Activated CD8-positive, alpha-beta memory T cell treated with anti-CD3 and anti-CD28 coated beads, Interleukin-2, amount 10 ng/mL, durations not matched to agents 7 days and 5 days (primary cell): ENCODE measurements around the gene TAPBPL. TPM values are rescaled to one million over a fixed set of nuclear protein-coding genes. Genes with fewer than 3 reads are reported as not detected.
A peak's percentile ranks its signal among the peaks of the same experiment; 100 is the strongest.
"Not testable (repeated sequence)": the region's sequence is repeated elsewhere in the genome, so short reads cannot be mapped to it uniquely, and the experiment has no call there.

Source experiments
- ATAC-seq: fragments of 150-1000 bp; cut with Tn5 transposase; one replicate; pipeline ENCODE4 v1.10.0; 2021; ENCODE audit warnings: moderate library complexity
- CTCF ChIA-PET: fragments of 350-600 bp; sonication (Branson Sonifier 250); formaldehyde crosslinking; loops from one replicate; lab custom pipeline; 2021; ENCODE audit warnings: antibody characterized with exemption; lab: Charles Lee
- DNase-seq: peaks from one replicate; pipeline ENCODE4 v3.0.0-alpha.2; 2020
- H3K27ac Mint-ChIP-seq: one replicate; pipeline ENCODE4 v1.8.0; 2021; ENCODE audit warnings: mild to moderate bottlenecking, mixed read lengths
- H3K27me3 Mint-ChIP-seq: one replicate; pipeline ENCODE4 v1.8.0; 2021; ENCODE audit warnings: mixed read lengths
- H3K36me3 Mint-ChIP-seq: one replicate; pipeline ENCODE4 v1.8.0; 2021; ENCODE audit warnings: mild to moderate bottlenecking, mixed read lengths
- H3K4me1 Mint-ChIP-seq: one replicate; pipeline ENCODE4 v1.8.0; 2021; ENCODE audit warnings: mixed read lengths
- H3K4me3 Mint-ChIP-seq: one replicate; pipeline ENCODE4 v1.8.0; 2021; ENCODE audit warnings: mild to moderate bottlenecking, moderate library complexity, mixed read lengths
- H3K9me3 Mint-ChIP-seq: one replicate; pipeline ENCODE4 v1.8.0; 2022; ENCODE audit warnings: low read depth, mixed read lengths
- total RNA-seq, 2 experiments: library from RNA; stranded (reverse); gene quantifications; one replicate each; pipeline ENCODE4 v1.2.3, GENCODE V29; 2021

TAPBPL gene
- total RNA-seq, 2 experiments from 2014 or later = 49.1 to 53.0 TPM

DNA sequence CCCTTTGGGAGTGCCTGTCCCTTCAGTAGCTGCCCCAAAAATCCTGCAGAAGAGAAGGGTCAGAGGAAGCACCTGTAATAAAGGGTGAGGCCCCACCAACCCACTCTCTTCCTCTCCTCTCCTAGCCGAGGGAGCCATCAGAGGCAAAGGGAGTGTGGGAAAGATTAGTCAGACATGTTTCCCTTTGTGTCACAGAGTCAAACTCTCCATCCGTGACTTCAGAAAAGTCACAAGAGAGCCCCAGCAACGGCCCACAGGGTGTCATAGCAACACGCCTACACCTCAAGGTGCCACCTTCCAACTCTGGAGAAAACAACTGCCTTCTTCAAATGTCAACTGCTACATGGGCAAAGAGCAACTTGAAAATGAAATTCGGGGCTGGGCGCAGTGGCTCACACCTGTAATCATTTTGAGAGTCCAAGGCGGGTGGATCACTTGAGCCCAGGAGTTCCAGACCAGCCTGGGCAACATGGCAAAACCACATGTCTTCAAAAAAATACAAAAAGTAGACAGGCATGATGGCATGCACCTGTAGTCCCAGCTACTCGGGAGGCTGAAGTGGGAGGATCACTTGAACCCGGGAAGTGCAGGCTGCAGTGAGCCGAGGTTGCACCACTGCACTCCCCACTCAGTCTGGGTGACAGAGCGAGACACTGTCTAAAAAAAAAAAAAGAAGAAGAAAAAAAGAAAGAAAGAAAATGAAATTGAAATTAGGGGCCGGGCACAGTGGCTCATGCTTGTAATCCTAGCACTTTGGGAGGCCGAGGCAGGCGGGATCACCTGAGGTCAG lies 24.8 kb upstream of the TAPBPL start:
- no peaks in the 10 kb centered on the region for H3K9me3 Mint-ChIP-seq
- no peaks in the 10 kb centered on the region for H3K27me3 Mint-ChIP-seq
- peaks cover 66% of the 10 kb centered on the region for H3K4me1 Mint-ChIP-seq
- H3K4me3 Mint-ChIP-seq = peak overlapping the region; percentile 56
- H3K27ac Mint-ChIP-seq = peak overlapping the region; percentile 92
- peak; percentile 75 for ATAC-seq
- peak; percentile 92 for DNase-seq
- CTCF ChIA-PET = interaction anchor here (0.7 to 8.1 kb wide), 9 partner anchors 12 to 111 kb away, joined by 3 to 171 read pairs (median 6); partner anchors contain the start of genes GAPDH and VAMP1
- no peaks in the 10 kb centered on the region for H3K36me3 Mint-ChIP-seq

DNA sequence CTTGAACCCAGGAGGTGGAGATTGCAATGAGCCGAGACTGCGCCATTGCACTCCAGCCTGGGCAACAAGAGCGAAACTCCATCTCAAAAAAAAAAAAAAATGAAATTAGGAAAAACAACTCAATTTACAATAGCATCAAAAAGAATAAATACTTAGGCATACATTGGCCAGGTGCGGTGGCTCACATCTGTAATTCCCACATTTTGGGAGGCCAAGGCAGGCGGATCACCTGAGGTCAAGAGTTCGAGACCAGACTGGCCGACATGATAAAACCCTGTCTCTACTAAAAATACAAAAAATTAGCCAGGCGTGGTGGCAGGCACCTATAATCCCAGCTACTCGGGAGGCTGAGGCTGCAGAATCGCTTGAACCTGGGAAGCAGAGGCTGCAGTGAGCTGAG lies 24.0 kb upstream of the TAPBPL start:
- H3K36me3 Mint-ChIP-seq, DNase-seq, H3K9me3 Mint-ChIP-seq, H3K27me3 Mint-ChIP-seq, ATAC-seq: not testable (repeated sequence)
- Mint-ChIP-seq H3K27ac (peak overlapping the region; percentile 92), H3K4me1 (peaks cover 69% of the 10 kb centered on the region), H3K4me3 (peak overlapping the region; percentile 56)
- CTCF ChIA-PET = interaction anchor here (0.9 to 8.1 kb wide), 6 partner anchors 11 to 110 kb away, joined by 4 to 171 read pairs (median 23); partner anchors contain the start of genes GAPDH and VAMP1

DNA sequence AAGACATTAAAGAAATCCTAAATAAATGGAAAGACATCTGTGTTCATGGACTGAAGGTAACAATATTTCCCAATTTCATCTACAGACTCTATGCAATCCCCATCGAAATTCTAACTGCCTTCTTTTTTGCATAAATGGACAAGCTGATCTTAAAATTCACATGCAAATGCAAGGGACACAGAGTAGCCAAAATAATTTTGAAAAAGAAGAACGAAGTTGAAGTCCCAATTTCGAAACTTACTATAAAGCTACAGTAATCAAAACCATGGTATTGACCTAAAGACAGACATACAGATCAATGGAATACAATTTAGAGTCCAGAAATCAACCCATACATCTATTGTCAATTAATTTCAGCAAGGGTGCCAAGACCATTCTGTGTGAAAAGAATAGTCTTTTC lies 23.5 kb upstream of the TAPBPL start:
- ATAC-seq = no peak
- H3K36me3 Mint-ChIP-seq = no peaks in the 10 kb centered on the region
- DNase-seq = no peak
- CTCF ChIA-PET = interaction anchor here (0.9 to 8.1 kb wide), 4 partner anchors 23 to 109 kb away, joined by 3 to 171 read pairs (median 38); partner anchors contain the start of genes GAPDH and TAPBPL
- no peaks in the 10 kb centered on the region for H3K27me3 Mint-ChIP-seq
- H3K9me3 Mint-ChIP-seq = no peaks in the 10 kb centered on the region
- H3K27ac Mint-ChIP-seq = peak overlapping the region; percentile 92
- H3K4me1 Mint-ChIP-seq = peaks cover 70% of the 10 kb centered on the region
- H3K4me3 Mint-ChIP-seq = no peak overlapping the region

DNA sequence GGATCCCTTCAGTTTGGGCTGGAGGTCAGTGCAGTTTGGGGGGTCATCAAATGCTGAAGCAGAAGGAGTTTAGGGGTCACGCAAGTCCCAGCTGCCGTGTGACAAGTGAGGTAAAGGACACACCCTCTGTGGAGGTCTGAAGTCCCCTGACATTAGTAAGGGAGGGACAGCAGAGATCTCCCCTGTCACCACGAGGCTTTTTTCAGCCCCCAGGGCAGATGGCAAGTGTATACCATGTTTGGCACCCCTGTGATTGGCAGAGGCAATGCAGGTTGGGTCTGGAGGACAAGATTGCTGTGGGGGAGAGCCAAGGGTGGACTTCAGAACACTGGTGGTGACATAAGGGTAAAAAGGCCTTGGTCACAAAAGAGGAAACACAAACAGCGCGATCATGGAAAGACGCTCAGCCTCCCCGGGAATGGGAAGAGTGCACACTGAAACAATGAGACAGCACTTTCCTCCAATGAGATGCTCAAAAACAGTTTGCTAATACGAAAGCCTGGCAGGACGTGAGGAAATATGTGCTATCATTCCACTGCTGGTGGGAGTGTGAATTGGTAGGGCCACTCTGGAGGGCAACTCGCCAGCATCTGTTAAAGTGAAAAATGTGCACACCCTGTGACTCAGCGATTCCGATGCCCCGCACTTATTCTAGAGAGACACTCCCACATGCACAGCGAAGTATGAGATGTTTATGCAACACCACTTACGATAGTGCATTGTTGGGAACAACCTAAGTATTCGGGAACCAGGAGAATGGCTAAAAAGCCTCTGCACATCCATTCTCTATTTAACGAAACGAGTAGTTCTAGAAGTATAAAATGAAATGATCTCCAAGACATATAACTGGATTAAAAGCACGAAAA lies 21.5 kb upstream of the TAPBPL start:
- H3K4me1 Mint-ChIP-seq = peaks cover 71% of the 10 kb centered on the region
- H3K9me3 Mint-ChIP-seq = no peaks in the 10 kb centered on the region
- DNase-seq (peak; percentile 57), ATAC-seq (no peak)
- no peaks in the 10 kb centered on the region for H3K36me3 Mint-ChIP-seq
- CTCF ChIA-PET = no interaction called here
- H3K27me3 Mint-ChIP-seq = no peaks in the 10 kb centered on the region
- no peak overlapping the region for H3K4me3 Mint-ChIP-seq
- H3K27ac Mint-ChIP-seq = peak overlapping the region; percentile 61

DNA sequence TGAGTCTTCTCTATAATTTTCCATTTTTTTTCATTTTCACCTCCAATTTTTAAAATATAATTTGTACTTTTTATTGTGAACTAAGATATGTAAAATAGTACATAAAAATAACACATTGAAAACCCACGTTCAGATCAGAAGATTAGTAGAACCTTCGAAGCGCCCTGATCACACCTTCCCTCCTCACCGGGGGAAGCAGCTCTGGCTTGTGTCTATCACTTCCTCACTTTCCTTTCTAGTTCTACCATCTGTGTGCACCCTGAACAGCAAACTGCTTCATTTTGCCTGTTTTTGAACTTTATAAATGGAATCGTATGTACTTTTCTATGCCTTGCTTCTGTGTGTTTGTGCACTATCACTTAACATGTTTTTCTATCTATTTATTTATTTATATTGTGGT lies 18.9 kb upstream of the TAPBPL start:
- Mint-ChIP-seq H3K27ac (peak overlapping the region; percentile 72), H3K36me3 (no peaks in the 10 kb centered on the region), H3K4me1 (peaks cover 49% of the 10 kb centered on the region), H3K9me3 (no peaks in the 10 kb centered on the region), H3K27me3 (no peaks in the 10 kb centered on the region), H3K4me3 (no peak overlapping the region)
- DNase-seq (no peak), ATAC-seq (no peak)
- CTCF ChIA-PET = interaction anchor here (0.8 to 6.7 kb wide), 6 partner anchors 9 to 107 kb away, joined by 3 to 43 read pairs (median 14); partner anchors contain the start of genes CD27 and TAPBPL

DNA sequence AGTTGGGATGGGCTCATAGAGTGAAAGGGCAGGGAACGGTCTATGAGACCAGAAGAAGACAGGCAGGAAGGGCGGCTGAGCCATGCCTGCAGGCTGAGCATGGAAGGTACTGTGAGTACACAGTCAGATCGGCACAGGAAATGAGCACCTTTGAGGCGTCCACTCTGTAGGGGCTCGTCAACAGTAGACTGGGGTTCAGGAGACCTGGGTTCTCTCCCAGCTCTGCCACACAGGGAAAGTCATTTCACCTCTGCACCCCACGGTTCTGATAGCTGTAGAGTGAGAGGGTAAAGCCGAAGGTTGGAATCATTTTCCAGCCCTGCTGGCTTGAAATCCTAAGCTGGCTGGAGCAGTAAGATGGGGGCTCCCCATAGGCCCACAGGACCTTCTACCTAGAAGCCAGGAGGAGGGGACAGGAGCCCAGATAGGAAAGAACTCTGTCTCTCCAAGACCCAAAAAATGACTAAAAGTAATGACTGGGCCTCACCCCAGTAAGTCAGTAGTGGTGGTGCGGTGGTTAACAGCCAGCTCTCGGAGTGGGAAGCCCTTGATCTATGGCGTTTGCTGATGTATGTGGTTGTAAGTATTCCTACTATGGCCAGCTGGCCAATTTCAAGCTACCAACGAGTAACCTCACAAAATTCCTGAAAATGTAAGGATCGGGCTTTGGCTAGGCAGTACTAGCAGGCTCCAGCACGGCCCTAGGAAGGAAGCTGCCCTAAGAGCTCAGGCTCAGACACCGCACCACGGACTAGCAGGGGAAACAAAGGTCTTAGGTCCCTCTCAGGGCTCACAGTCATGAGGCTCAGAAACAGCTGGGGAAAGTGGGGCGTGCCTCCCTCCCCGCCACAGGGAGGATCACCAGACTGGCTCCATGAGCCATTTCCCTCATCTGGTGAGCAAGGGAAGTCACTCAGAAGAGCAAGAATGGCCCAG lies 17.4 kb upstream of the TAPBPL start:
- H3K27me3 Mint-ChIP-seq = no peaks in the 10 kb centered on the region
- CTCF ChIA-PET = interaction anchor here (1.1 to 6.7 kb wide), 7 partner anchors 9 to 104 kb away, joined by 3 to 43 read pairs (median 13); partner anchors contain the start of genes CD27 and TAPBPL
- H3K4me1 Mint-ChIP-seq = peaks cover 49% of the 10 kb centered on the region
- H3K27ac Mint-ChIP-seq = peak overlapping the region; percentile 86
- DNase-seq (peak; percentile 68), ATAC-seq (peak; percentile 85)
- peak overlapping the region; percentile 58 for H3K4me3 Mint-ChIP-seq
- H3K9me3 Mint-ChIP-seq = no peaks in the 10 kb centered on the region
- no peaks in the 10 kb centered on the region for H3K36me3 Mint-ChIP-seq

DNA sequence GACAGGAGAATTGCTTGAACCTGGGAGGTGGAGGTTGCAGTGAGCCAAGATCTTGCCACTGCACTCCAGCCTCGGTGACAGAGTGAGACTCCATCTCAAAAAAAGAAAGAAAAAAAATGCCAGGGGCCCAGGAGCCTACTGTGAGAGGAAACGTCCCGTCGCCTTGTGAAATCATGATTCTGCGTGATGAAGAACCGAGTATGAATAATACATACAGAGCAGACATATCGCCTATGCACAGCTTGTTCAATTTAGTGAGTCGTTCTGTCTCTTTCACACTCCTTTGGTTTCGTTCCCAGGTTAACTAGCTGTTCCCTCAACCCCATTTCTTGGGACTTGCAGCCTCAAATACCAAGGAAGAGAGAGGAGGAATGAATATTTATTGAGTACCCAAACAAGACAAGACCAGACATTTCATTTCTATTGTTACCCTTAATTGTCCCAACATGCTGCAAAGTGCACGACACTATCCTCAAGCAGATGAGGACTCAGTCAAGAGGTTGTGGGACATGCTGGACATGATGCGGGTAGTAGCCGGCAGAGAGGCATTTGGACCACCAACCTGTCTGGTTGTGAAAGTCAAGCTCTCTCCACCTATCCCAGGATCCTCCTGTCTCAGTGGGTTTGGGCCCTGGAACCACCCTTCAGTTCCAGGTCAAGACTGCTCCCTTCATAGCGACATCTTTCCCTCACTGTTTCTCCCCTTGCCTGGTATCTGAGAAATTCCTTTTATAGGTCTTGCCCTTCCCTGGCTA lies 15.7 kb upstream of the TAPBPL start:
- ATAC-seq = no peak
- no peak overlapping the region for H3K27ac Mint-ChIP-seq

DNA sequence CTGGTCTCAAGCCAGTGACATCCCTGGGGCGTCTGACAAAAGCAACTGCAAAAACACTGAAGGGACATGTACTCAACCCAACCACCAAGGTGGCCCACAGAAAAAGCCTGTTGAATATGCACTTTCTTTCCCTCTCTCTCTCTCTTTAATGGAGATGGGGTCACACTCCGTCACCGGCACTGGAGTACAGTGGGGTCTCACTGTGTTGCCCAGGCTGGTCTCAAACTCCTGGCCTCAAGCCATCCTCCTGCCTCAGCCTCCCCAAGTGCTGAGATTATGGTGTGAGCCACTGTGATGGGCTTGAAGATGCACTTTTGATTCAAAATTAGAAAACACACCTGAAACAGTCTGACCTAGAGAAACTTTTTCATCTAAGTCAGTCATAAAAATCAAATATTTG lies 14.3 kb upstream of the TAPBPL start:
- Mint-ChIP-seq H3K27ac (no peak overlapping the region), H3K36me3 (peaks cover 1% of the 10 kb centered on the region), H3K27me3 (no peaks in the 10 kb centered on the region), H3K4me3 (no peak overlapping the region), H3K4me1 (peaks cover 38% of the 10 kb centered on the region), H3K9me3 (no peaks in the 10 kb centered on the region)
- CTCF ChIA-PET = interaction anchor here (1.3 to 6.7 kb wide), 4 partner anchors 8 to 103 kb away, joined by 3 to 43 read pairs (median 10); partner anchors contain the start of gene CD27
- ATAC-seq (no peak), DNase-seq (no peak)

More for the DNA sequence above, 15.7 kb upstream of the TAPBPL start:
- CTCF ChIA-PET = interaction anchor here (0.7 to 6.7 kb wide), 4 partner anchors 9 to 29 kb away, joined by 3 to 43 read pairs (median 4); partner anchors contain the start of gene CD27
- no peak for DNase-seq
- no peak overlapping the region for H3K4me3 Mint-ChIP-seq
- no peaks in the 10 kb centered on the region for H3K27me3 Mint-ChIP-seq
- no peaks in the 10 kb centered on the region for H3K9me3 Mint-ChIP-seq
- H3K36me3 Mint-ChIP-seq = no peaks in the 10 kb centered on the region
- peaks cover 38% of the 10 kb centered on the region for H3K4me1 Mint-ChIP-seq

DNA sequence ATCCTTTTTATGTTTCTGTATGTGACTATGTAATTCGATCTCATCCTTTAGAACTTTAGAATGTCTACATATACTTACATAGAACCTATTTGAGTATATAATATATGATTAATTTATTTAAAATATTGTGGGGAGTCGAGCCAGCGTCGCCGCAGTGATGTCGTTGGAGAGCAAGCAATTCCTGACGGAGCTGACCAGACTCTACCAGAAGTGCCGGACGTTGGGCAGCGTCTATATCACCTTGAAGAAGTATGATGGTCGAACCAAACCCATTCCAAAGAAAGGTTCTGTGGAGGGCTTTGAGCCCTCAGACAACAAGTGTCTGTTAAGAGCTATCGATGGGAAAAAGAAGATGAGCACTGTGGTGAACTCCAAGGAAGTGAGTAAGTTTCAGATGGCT lies 13.5 kb upstream of the TAPBPL start:
- no peak for DNase-seq
- H3K4me1 Mint-ChIP-seq = peaks cover 40% of the 10 kb centered on the region

DNA sequence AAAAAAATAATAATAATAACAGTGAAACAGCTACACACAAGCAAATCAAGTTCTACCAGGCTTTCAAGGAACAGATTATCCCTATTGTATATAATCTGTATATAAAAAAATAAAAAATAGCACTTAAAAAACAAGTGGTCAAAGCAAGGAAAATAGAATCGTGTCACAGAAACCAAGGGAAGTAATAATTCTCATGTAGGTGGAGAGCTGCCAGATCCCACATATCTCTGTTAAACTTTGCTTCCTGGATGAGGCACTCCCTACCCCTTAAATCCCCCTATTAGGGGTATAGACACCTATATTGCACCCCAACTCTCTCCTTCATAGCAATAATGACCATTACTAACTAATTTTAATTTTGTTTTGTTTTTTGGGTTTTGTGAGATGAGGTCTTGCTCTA lies 11.5 kb upstream of the TAPBPL start:
- Mint-ChIP-seq H3K4me1 (peaks cover 43% of the 10 kb centered on the region), H3K36me3 (peaks cover 5% of the 10 kb centered on the region), H3K4me3 (no peak overlapping the region), H3K27me3 (no peaks in the 10 kb centered on the region), H3K9me3 (no peaks in the 10 kb centered on the region), H3K27ac (no peak overlapping the region)
- CTCF ChIA-PET = interaction anchor here (1.0 to 2.7 kb wide), 3 partner anchors 11 to 25 kb away, joined by 4 to 15 read pairs (median 9); no protein-coding TSS in a partner anchor
- DNase-seq (no peak), ATAC-seq (no peak)

More for the DNA sequence above, 13.5 kb upstream of the TAPBPL start:
- peaks cover 1% of the 10 kb centered on the region for H3K36me3 Mint-ChIP-seq
- CTCF ChIA-PET = interaction anchor here (1.3 to 2.7 kb wide), 6 partner anchors 12 to 104 kb away, joined by 3 to 15 read pairs (median 5); partner anchors contain the start of gene TAPBPL
- no peak overlapping the region for H3K27ac Mint-ChIP-seq
- H3K27me3 Mint-ChIP-seq = no peaks in the 10 kb centered on the region
- no peaks in the 10 kb centered on the region for H3K9me3 Mint-ChIP-seq
- H3K4me3 Mint-ChIP-seq = no peak overlapping the region
- no peak for ATAC-seq

DNA sequence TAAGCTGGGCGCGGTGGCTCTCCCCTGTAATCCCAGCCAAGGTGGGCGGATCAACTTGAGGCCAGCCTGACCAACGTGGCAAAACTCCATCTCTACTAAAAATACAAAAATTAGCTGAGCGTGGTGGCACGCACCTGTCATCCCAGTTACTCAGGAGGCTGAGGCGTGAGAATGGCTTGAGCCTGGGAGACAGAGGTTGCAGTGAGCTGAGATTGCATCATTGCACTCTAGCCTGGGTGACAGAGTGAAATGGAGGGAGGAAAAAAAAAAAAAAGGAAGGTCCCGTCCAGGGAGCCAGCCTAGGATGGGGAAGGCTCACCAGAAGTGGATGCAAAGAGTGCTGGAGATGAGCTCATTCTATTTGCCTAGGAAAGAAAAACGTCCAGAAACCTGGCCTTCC lies 9.0 kb upstream of the TAPBPL start:
- H3K36me3 Mint-ChIP-seq = peaks cover 21% of the 10 kb centered on the region
- H3K9me3 Mint-ChIP-seq = no peaks in the 10 kb centered on the region
- H3K4me3 Mint-ChIP-seq = no peak overlapping the region
- peak overlapping the region; percentile 87 for H3K27ac Mint-ChIP-seq
- CTCF ChIA-PET = interaction anchor here (1.5 to 6.1 kb wide), 5 partner anchors 9 to 95 kb away, joined by 5 to 45 read pairs (median 24); no protein-coding TSS in a partner anchor
- H3K4me1 Mint-ChIP-seq = peaks cover 63% of the 10 kb centered on the region
- DNase-seq = no peak
- H3K27me3 Mint-ChIP-seq = no peaks in the 10 kb centered on the region
- no peak for ATAC-seq
